Head of caudate nucleus (tissue), 42 donors: Measurements from ENCODE around the gene ABCB8.
A peak's percentile ranks its signal among the peaks of the same experiment; 100 is the strongest.

Experiments used
- DNase-seq, 42 donors: peaks; one replicate each; pipeline versions ENCODE4 v3.0.0 to v3.0.0-alpha.2; 2020 to 2021; ENCODE audit warnings: mixed read lengths in 7 of 42
- intact Hi-C: fragments of 100-400 bp; cut with DNase I; formaldehyde crosslinking; loops from one replicate; pipeline ENCODE4 v1.15.0; 2022

Gene ABCB8

DNA sequence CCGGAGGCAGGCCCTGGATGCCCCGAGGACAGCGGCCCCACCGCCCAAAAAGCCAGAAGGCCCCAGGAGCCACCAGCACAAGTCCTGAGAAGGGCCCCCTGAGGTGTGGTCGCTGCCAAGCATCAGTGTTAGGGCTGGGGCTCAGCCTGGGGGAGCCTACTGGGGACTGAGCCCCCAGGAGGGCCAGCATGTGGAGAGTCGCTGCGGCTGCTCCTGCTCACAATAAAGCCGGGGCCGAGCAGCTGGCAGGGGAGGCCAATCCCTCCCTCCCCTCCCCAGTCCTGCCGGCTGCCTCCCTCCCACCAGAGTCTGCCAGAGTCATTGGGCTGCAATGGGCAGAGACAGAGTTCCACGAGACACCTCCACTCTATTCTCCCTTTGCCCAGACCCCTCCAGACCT, 17.0 kb downstream of the ABCB8 start:
- intact Hi-C loops, result no loop called here
- no peak for DNase-seq

DNA sequence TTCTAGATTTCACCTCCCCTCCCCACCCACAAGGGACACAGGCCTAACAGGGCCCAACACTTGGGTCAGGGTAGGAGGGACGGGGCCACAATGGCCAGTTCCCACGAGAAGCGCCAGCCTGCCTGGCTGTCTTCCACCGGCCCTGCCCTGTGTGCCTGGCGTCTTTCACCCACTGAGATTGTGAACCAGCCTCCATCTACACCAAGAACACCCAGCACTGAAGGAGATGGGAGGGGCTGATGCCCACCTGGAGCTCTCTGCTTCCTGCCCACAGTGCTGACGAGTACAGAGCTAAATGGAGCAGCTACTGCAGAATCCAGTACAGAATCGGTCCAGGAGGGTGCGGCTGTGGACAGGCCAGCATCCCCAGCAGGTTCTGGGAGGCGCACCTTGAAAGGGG, 17.7 kb downstream of the ABCB8 start:
- DNase-seq, result peak in 30 of 42 donors; percentile 26 to 85 (median 50)
- intact Hi-C loops, result no loop called here

DNA sequence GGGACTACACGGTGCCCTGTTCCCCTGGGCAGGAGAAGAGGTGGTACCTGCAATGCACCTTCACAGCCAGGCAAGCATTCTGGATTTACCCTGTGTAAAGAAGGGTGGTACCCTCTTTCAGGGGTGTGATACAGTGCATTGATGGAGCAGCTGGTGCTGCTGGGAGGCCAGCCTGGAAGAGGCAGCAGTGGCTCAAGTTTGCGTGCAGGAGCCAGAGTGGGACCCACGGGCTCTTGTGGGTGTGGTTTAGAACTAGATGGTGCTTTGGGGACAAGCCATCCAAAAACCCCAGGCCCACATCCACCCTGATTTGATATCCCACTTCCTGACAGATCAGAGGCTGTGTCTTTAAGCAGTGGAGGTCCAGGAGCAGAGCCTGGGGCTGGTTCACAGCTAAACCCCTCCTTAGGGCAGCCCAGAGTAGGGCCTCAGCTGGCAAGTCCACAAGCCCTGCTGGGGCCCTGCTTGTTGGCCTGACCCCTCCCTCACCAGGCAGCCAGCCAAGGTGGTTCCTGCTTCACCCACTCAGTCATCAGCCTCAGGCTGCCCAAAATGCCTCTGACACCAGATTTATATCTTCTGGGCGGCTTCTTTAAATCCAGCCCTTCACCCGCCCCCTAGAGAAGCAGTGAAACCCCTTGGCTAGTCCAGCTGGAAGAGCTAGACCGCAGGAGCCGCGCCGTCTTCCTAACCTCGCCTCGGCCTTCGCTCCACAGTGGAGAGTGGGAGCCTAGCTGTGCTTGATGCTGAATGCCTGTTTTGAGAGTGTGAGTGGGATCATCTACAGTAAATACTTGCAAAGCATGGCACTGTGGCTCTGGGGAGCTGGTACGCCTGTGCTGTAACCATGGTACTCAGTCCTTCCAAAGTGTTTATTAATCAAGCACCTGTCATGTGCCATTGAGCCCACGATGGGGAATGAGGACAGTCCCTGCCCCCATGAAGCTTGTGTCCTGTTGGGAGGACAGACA, 18.6 kb downstream of the ABCB8 start:
- intact Hi-C loops, result no loop called here
- peak in 5 of 42 donors; percentile 18 to 60 (median 35) for DNase-seq

DNA sequence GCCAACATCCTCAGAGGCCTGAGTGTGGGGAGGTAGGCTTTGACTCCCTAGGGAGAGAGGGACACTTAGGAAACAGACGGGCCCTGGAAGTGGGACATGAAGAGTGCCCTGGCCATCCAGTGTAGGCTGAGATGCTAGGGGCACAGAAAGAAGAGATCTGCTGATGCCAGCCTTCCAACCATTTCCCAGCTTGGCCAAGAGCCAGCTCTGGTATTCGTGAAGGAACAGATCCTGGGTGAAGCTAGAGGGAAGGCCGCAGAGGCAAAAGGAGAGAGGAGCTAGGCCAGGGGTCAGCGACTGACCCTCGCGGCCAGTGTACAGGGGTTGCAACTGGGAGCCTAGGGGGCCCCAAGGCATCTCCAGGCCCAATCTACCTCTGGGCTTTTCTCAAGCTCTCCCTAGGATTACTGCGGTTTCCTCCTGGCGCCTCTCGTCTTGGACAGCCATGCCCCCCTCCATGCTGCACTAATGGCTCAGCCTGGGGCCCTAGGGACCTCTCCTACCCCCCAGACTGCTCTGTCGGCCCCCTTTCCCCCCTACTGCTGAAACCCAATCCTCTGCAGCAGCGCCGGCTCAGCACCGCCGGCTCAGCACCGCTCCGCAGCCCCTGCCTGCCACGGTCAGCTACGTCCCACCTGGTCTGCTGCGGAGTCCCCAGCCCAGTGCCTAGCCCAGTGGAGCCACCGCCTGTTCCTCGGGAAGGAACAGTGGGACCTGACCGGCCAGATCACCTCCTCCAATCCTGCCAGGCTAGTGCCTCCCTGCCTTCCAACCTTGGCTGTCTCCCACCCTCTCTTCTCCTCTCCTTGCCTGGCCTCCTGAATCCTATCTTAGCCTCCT, 19.9 kb downstream of the ABCB8 start, which contains the start of gene ASIC3:
TSS of gene ASIC3 (plus strand) at position 556 of the 840 bp plus-strand sequence. CDS start 355 bp downstream, outside the sequence.
- intact Hi-C loops, result no loop called here
- DNase-seq, result no peak

DNA sequence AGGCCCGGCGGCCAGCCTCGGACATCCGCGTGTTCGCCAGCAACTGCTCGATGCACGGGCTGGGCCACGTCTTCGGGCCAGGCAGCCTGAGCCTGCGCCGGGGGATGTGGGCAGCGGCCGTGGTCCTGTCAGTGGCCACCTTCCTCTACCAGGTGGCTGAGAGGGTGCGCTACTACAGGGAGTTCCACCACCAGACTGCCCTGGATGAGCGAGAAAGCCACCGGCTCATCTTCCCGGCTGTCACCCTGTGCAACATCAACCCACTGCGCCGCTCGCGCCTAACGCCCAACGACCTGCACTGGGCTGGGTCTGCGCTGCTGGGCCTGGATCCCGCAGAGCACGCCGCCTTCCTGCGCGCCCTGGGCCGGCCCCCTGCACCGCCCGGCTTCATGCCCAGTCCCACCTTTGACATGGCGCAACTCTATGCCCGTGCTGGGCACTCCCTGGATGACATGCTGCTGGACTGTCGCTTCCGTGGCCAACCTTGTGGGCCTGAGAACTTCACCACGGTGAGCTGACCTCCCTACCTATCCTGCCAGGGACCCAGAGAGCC, 20.7 kb downstream of the ABCB8 start:
- no peak for DNase-seq
- intact Hi-C loops, result no loop called here

DNA sequence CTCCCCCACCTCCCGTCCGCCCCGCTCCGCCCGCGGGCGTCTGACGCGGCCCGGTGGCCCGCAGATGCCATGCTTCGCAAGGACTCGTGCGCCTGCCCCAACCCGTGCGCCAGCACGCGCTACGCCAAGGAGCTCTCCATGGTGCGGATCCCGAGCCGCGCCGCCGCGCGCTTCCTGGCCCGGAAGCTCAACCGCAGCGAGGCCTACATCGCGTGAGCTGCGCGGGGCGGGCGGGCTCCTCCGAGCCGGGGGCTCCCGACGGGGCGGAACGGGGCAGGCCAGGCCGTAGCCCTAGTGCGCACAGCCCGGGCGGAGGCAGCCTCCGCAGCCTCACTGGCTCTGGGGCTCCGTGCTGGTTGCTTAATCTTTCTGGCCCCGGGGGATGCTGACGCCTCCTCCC, 22.9 kb downstream of the ABCB8 start:
- peak in 40 of 42 donors; percentile 40 to 81 (median 62) for DNase-seq
- intact Hi-C loops, result no loop called here

DNA sequence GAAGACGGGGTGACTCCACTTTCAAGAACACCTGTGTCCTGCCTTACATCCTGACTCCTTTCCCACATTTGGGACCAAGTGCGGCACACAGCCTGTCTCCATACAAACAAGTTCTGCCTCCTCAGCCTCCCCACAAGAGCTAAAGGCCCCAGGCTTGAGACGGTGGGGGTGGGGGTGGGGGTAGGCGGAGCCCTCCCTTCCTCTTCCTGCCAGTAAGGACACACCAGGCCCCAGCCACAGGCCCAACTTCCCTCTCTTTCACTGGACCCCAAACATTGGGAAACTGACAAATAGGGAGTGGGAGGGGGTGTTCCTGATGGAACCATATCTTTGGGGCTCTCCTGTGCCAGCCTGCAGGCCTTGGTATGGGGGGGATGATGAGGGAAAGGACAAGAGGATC, 24.8 kb downstream of the ABCB8 start:
- intact Hi-C loops, result no loop called here
- no peak for DNase-seq

DNA sequence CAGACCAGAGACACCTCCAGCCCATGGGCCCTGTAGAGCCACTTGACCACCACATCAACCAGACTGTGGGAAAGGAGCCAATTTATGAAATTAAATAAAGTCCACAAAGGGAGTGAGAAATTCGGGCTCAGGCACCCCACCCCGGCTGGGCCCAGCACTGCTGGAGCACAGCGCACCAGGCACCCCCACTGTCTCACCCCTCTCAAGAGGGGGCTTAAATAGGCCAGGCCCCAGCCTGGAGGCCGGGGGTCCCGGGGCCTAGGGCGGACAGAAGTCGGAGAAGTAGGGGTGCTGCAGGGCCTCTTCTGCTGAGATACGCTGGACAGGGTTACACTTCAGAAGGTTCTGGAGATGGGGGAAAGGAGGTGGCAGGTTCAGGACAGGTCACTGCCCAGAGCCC, 25.5 kb downstream of the ABCB8 start:
- DNase-seq, result no peak
- intact Hi-C loops, result no loop called here

DNA sequence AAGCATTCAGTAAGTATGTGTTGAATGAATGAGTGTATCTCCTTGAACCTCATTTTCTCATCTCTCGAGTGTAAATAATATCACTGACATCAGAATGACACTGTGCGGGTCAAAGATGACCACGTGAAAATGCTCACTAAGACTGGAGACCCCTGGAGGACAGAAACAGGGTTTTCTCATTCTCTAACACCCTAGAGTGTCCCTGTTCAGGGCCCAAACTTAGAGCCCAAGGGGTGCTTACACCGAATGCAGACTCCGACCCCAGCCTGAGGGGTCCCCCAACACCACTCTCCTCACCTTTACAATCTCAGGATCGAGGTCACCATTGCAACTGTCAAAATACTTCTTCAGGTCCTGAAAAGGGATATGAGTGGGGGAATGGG, 28.0 kb downstream of the ABCB8 start:
- DNase-seq, result no peak
- intact Hi-C loops, result loop anchor here (2.0 kb wide), 1 partner anchor 27 kb away; the partner anchor contains the start of gene ABCB8

DNA sequence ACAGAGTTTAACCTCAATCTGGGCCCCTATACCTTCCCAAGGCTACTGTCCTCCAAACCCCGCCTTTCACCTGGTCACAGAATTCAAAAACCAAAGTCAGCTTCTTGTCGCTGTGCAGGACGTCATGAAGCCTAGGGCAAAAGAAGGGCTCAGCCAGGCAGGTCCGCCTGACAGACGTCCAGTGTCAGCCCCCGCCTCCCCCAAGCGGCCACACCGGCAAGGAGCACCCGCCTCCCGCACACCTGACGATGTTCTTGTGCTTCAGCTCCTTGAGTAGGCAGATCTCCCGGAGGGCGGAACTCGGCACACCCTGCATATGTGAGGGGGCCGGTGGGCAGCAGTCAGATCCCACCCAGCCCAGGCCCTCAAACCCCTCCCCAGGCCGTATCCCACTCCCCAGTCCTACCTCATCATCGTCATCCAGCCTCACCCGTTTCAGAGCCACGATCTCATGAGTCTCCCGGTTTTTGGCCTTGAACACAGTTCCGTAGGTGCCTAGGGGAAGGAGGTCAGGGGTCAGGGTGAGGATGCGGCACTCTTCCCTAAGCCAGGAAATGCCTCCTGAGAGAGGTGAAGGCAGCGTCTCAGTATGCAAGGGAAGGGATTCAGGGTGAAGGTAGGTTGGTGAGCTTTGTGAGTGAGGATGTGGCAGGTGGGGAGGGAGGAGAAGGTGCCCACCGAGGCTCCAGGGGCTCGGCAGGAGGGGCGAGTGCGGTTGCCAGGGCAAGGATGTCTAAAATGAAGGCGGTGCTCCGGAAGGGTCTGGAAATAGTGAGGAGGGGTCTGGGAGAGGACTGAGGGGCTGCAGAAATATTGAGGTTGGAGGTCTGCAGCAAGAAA, 28.6 kb downstream of the ABCB8 start:
- peak in 11 of 42 donors; percentile 26 to 59 (median 43) for DNase-seq
- intact Hi-C loops, result loop anchor here (2.0 kb wide), 1 partner anchor 28 kb away; the partner anchor contains the start of gene ABCB8

DNA sequence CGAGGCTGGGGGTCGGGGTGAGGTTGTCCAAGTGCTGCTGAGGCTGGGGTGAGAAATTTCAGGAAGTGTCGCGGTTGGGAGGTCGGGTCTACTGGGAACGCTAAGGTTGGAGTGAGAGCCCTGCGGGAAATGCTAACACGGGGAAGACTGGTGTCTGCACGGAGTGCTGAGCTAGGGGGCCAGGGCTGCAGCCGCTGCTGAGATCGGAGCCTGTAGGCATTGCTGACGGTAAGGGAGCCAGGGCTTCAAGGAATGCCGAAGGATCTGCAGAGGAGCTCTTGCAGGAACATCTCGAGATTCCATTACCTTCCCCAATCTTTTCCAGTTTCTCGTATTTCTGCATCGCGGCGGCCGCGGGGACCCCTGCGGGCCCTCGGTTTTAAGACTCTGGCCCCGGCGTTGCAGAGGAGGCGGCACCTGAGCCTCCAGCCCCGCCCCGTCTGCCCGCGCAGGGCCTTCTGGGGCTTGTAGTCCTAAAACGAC, 29.3 kb downstream of the ABCB8 start, which contains the start of gene CDK5:
TSS of gene CDK5 (minus strand) at position 392 of the 483 bp plus-strand sequence. CDS start at position 343, 49 bp downstream.
- intact Hi-C loops, result loop anchor here (2.0 kb wide), 1 partner anchor 29 kb away; the partner anchor contains the start of gene ABCB8
- DNase-seq, result peak in 2 of 42 donors; percentile 18 to 32

DNA sequence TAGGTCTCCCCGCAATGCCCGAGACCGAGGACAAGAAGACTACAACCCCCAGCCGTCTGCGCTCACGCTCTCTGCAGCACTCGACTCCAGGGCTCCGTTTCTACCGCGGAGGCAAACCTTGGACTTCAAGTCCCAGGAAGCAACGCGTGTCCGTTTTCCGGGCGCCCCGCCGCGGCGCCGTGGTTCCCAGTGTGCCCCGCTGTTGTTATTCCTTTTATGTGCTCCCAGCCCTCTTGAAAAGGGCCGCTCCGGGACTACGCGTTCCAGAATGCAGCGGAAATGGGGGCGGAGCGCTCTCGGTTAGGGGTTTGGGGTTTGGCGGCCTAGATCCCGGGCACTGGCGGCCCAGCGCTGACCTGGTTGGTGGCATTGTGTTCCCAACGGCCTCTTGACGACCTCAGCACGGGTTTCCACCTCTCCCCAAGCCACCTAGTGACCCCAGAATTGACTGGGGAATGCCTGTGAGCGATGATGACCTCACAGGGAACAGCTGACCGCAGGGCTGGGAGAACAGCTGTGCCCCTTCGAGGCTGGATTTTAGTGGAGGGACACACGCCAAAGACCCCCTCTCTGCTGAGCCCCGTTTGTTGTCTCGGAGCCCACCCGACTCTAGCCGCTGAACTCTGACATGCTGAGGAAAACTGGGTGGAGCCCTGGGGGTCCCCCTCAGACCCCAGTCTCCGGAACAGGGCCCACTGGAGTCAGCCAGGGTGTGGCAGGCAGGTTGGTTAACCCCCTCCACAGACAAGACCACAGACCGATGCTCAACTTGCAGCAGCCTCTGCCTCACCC, 29.9 kb downstream of the ABCB8 start:
- DNase-seq, result peak; percentile 97 to 100 (median 100)
- intact Hi-C loops, result loop anchor here (2.0 kb wide), 2 partner anchors 23 to 29 kb away; partner anchors contain the start of genes ABCB8 and FASTK

DNA sequence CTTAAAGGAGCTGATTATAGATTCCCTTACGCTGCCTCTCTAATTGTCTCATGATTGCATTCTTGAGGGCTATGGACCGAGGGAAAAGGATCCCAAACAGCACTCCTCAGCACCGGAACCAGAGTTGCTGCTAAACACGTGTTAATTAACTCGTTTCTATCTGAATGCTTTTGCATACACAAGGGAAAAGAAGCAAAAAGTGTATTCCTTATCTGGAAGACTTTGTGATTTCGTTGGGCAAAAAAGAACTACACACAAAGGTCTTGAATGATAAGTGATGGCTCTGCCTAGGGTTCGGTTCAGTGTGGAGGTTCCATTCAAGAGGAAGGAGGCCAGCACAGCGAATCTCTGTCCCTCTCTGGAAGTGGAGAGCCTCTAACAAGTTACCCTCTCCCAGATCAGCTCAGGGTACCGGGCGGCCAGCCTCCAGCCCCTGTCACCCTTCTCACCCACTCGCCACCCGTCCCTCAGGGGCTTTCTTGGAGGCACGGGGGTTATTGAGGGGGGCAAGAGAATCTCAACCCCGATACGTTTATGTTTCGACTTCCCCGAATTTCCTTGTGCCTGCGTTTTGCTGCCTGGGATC, 30.6 kb downstream of the ABCB8 start:
- peak in 8 of 42 donors; percentile 11 to 43 (median 30) for DNase-seq
- intact Hi-C loops, result loop anchor here (2.0 kb wide), 1 partner anchor 22 kb away; the partner anchor contains the start of gene FASTK

DNA sequence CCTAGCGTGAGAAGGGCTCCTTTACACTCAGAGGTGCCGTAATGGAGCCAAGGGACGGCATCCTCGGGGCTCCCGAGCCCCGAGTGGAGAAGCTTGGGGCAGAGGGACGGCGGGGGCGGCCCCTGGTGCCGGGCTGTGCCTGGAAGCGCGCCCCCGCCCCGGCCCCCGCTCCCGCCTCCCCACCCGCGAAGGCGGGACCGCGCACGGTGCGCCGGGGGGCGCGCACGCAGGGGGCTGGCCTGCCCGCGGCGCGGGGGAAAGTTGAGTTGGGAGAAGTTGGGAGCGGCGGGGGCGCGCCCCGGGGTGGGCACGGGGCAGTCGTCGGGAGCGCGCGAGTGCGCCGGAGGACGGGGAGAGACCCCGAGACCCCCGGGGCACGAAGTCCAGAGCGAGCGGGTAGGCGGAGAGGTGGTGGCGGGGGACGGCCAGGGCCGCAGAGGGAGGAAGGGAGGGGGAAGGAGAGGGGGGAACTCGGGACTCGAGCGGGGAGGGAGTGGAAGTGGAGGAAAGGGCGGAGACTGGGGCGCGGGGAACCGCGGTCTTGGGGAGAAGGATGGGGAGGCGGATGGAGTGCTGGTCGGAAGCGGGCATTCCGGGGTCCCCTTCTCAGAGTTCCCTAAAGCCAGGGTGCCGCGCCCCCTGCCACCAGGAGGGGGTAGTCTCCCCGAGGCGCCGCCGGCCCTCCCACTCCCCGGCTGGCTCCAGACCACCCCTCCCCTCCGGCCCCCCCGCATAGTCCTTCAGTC, 31.3 kb downstream of the ABCB8 start, which contains the start of gene SLC4A2:
TSS of gene SLC4A2 (plus strand) at position 223 of the 746 bp plus-strand sequence. CDS start 2,399 bp downstream, outside the sequence.
- peak; percentile 60 to 92 (median 85) for DNase-seq
- intact Hi-C loops, result loop anchor here (2.0 kb wide), 1 partner anchor 21 kb away; the partner anchor contains the start of gene FASTK

DNA sequence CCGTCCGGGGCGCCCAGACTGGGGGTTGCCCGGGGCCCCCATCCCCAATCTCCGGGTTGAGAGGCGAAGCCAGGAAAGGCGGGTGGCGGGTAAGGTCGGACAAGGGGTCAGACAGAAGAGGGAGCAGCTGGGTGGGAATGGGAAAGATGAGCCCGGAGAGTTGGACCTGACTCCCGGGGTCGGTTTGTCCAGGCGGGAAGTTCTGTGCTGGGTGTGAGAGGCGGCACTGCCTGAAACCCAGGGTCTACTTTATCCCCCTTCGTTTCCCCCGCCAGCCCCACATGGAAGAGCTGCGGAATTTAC, 31.8 kb downstream of the ABCB8 start:
- DNase-seq, result no peak
- intact Hi-C loops, result no loop called here
